ENCODE measurements around the gene PHACTR3.

PHACTR3 gene

GRCh38 chr20:59820204-59821041 is 216.1 kb downstream of the PHACTR3 start:
- peak; percentile 91 to 93 for DNase-seq

GRCh38 chr20:59821201-59821600 is 216.9 kb downstream of the PHACTR3 start:
- no peak for DNase-seq

GRCh38 chr20:59821788-59822187 is 217.4 kb downstream of the PHACTR3 start:
- DNase-seq, result no peak

GRCh38 chr20:59822291-59823029 is 218.1 kb downstream of the PHACTR3 start:
- no peak for DNase-seq

- DNase-seq, result no peak
Measured at GRCh38 chr20:59823030-59823423, 218.7 kb downstream of the PHACTR3 start.

GRCh38 chr20:59823491-59824259 is 219.3 kb downstream of the PHACTR3 start:
- DNase-seq, result no peak

- DNase-seq, result no peak
Measured at GRCh38 chr20:59824711-59825562, 220.6 kb downstream of the PHACTR3 start.

- no peak for DNase-seq
Measured at GRCh38 chr20:59825563-59825920, 221.2 kb downstream of the PHACTR3 start.

GRCh38 chr20:59825944-59826759 is 221.8 kb downstream of the PHACTR3 start:
- DNase-seq, result peak; percentile 96 to 97

- DNase-seq, result no peak
Measured at GRCh38 chr20:59827138-59828056, 223.1 kb downstream of the PHACTR3 start.

- DNase-seq, result no peak
Measured at GRCh38 chr20:59828125-59829053, 224.0 kb downstream of the PHACTR3 start.

- DNase-seq, result no peak
Measured at GRCh38 chr20:59829054-59829785, 224.9 kb downstream of the PHACTR3 start.

GRCh38 chr20:59829786-59830664 is 225.7 kb downstream of the PHACTR3 start:
- DNase-seq, result no peak

- peak in 1 of 2 experiments; percentile 24 for DNase-seq
Measured at GRCh38 chr20:59830665-59831023, 226.3 kb downstream of the PHACTR3 start.

GRCh38 chr20:59831024-59831915 is 226.9 kb downstream of the PHACTR3 start:
- DNase-seq, result no peak

- peak in 1 of 2 experiments; percentile 12 for DNase-seq
Measured at GRCh38 chr20:59831916-59832270, 227.6 kb downstream of the PHACTR3 start.
